Subcutaneous adipose tissue (tissue), 4 donors: ENCODE results near the gene SEBOX. TPM values are rescaled to one million over a fixed set of nuclear protein-coding genes. Genes with fewer than 3 reads are reported as not detected.

Experiments used
- total RNA-seq, 4 donors: library from RNA; depleted of rRNA; stranded (reverse); fragments of >200 nt; gene quantifications; one replicate each; pipeline ENCODE4 v1.1.0, GENCODE V29; 2016
- TF ChIP-seq, protein P1 (sequence below): fragments of 450-650 bp; IDR thresholded peaks from one replicate; pipeline ENCODE4 v1.5.1; 2016; ENCODE audit warnings: low read depth, mild to moderate bottlenecking, control low read depth, antibody characterized with exemption, moderate library complexity

SEBOX gene
- total RNA-seq, 4 donors from 2014 or later, result not detected

DNA sequence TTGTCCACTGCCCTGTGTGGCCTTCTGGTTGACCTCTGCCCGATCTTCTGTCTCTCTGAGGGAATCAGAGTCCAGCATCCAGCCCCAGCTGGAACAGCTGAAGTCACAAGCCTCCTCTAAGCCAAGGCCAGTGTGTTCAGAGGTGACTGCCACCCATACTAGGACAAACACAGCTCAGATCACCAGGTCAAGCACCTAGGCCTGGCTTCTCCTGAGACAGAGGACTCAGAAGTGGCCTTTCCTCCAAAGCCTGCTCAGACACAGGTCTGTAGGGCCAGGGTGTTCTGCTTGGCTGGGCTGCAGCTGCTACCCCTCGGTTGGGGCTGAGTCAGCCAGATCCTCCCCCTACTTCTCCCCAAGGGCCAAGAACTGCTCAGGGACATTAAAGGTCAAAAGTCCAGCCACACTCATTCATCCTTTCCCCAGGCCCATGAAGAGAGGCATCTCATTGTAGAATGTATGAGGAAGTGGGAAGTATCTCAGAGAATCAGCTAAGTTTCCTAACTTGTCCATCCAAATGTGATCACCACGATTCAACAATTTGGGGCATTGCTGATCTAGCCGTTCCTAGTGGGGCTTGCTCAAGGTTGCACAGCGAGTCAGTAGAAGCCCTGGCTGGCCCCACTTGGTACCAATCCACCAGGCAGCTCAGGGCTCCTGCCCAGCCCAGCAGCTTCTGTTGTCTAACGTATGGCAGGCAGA, 33.4 kb upstream of the SEBOX start:
- TF ChIP-seq, protein P1, sequence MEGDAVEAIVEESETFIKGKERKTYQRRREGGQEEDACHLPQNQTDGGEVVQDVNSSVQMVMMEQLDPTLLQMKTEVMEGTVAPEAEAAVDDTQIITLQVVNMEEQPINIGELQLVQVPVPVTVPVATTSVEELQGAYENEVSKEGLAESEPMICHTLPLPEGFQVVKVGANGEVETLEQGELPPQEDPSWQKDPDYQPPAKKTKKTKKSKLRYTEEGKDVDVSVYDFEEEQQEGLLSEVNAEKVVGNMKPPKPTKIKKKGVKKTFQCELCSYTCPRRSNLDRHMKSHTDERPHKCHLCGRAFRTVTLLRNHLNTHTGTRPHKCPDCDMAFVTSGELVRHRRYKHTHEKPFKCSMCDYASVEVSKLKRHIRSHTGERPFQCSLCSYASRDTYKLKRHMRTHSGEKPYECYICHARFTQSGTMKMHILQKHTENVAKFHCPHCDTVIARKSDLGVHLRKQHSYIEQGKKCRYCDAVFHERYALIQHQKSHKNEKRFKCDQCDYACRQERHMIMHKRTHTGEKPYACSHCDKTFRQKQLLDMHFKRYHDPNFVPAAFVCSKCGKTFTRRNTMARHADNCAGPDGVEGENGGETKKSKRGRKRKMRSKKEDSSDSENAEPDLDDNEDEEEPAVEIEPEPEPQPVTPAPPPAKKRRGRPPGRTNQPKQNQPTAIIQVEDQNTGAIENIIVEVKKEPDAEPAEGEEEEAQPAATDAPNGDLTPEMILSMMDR, result no peak

DNA sequence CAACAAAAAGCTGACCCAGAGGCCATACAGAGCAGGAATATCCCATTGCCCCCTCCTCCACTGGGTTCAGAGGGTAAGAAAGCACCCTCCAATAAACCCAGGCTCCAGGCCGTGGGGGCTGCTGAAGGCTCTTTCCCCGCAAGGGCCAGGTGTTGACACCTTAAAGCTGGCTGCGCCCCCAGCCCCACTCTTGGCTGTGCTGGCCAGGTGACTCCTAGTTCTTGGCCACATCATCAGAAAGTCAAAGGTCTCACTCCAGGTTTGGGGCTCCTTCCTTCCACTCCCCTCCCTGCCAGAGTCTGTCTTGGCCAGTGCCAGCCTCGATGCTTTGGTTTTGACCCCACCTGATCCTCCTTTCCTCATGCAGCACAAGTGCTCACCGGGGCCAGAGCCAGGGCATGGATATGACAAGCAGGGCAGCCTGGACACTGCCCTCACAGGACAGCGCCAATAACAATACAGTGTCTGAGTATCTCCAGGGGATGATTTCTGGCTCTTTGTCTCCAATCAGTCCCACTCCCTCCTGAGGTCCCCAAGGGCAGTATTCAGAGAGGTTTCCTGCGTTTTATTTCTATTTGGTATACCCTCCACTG, 32.8 kb upstream of the SEBOX start:
- TF ChIP-seq, protein P1, result no peak

GRCh38 chr17:28397275-28397674, 32.3 kb upstream of the SEBOX start:
- TF ChIP-seq, protein P1, result no peak

- TF ChIP-seq, protein P1, result no peak
These were observed 31.7 kb upstream of the SEBOX start for GRCh38 chr17:28396635-28397239.

GRCh38 chr17:28395968-28396367, 31.0 kb upstream of the SEBOX start:
- TF ChIP-seq, protein P1, result no peak

- TF ChIP-seq, protein P1, result no peak
These were observed 30.4 kb upstream of the SEBOX start for GRCh38 chr17:28395426-28395825.

- TF ChIP-seq, protein P1, result no peak
These were observed 29.5 kb upstream of the SEBOX start for GRCh38 chr17:28394337-28395116.
